Neuronal stem cell (in vitro differentiated cells): ENCODE results near the gene TMCC1.
"Not testable (repeated sequence)": the region's sequence is repeated elsewhere in the genome, so short reads cannot be mapped to it uniquely, and the experiment has no call there.

Experiments
- DNase-seq: peaks from one replicate; pipeline ENCODE4 v3.0.0-alpha.2; 2013; ENCODE audit warnings: low spot score
- H2AFZ ChIP-seq: one replicate; pipeline ENCODE4 v1.6.1; 2013; ENCODE audit warnings: mild to moderate bottlenecking, low read length, inconsistent platforms
- H2AK5ac ChIP-seq: 2 replicates; pipeline ENCODE4 v1.6.1; 2013; ENCODE audit warnings: low read depth, mild to moderate bottlenecking, inconsistent platforms, low read length, moderate library complexity, mixed read lengths
- H2BK120ac ChIP-seq: 2 replicates; pipeline ENCODE4 v1.6.1; 2013; ENCODE audit warnings: low read depth, mild to moderate bottlenecking, inconsistent platforms, low read length, moderate library complexity, mixed read lengths
- H2BK12ac ChIP-seq: one replicate; pipeline ENCODE4 v1.6.1; 2013; ENCODE audit warnings: low read length, inconsistent platforms
- H2BK15ac ChIP-seq: 2 replicates; pipeline ENCODE4 v1.6.1; 2013; ENCODE audit warnings: mild to moderate bottlenecking, low read length, inconsistent platforms, mixed read lengths
- H2BK5ac ChIP-seq: one replicate; pipeline ENCODE4 v1.6.1; 2013; ENCODE audit warnings: inconsistent platforms, mild to moderate bottlenecking, low read length, moderate library complexity
- H3K14ac ChIP-seq: one replicate; pipeline ENCODE4 v1.6.1; 2013; ENCODE audit warnings: low read length, inconsistent platforms
- H3K18ac ChIP-seq: 2 replicates; pipeline ENCODE4 v1.6.1; 2013; ENCODE audit warnings: low read length, inconsistent platforms
- H3K23ac ChIP-seq: 2 replicates; pipeline ENCODE4 v1.6.1; 2013; ENCODE audit warnings: low read depth, mild to moderate bottlenecking, mixed read lengths, low read length, inconsistent platforms; ENCODE audit not compliant: poor library complexity
- H3K27ac ChIP-seq: replicated peaks from 3 replicates; pipeline ENCODE4 v1.5.1; 2013; ENCODE audit warnings: low read length, inconsistent platforms
- H3K27me3 ChIP-seq, 3 experiments: 2 replicates each; pipeline ENCODE4 v1.6.1; 2013; ENCODE audit warnings: low read length in 3 of 3, mild to moderate bottlenecking in 2 of 3, inconsistent platforms in 1 of 3, low read depth in 1 of 3, mixed read lengths in 1 of 3, moderate library complexity in 1 of 3; ENCODE audit not compliant: control insufficient read depth in 3 of 3, insufficient read depth in 3 of 3
- H3K36me3 ChIP-seq, 2 donors: replicated peaks in 1 of 2; 2 replicates each; pipeline ENCODE4 v1.6.1; 2013; ENCODE audit warnings: low read length in 2 of 2; ENCODE audit not compliant: control insufficient read depth in 2 of 2, insufficient read depth in 2 of 2
- H3K4ac ChIP-seq: 2 replicates; pipeline ENCODE4 v1.6.1; 2013; ENCODE audit warnings: inconsistent platforms, mild to moderate bottlenecking, low read length, moderate library complexity
- H3K4me1 ChIP-seq, 2 donors: 1 replicate in 1 of 2; 2 replicates in 1 of 2; pipeline ENCODE4 v1.6.1; 2013; ENCODE audit warnings: low read length in 2 of 2, low read depth in 1 of 2; ENCODE audit not compliant: control insufficient read depth in 2 of 2, insufficient read depth in 1 of 2
- H3K4me2 ChIP-seq: one replicate; pipeline ENCODE4 v1.6.1; 2013; ENCODE audit warnings: mild to moderate bottlenecking, low read length, inconsistent platforms; ENCODE audit not compliant: insufficient read depth, poor library complexity, severe bottlenecking
- H3K4me3 ChIP-seq, 2 donors: 2 replicates each; pipeline ENCODE4 v1.5.1; 2013; ENCODE audit warnings: low read length in 2 of 2, mild to moderate bottlenecking in 2 of 2, inconsistent platforms in 1 of 2, moderate library complexity in 1 of 2
- H3K79me1 ChIP-seq: one replicate; pipeline ENCODE4 v1.6.1; 2013; ENCODE audit warnings: low read depth, mild to moderate bottlenecking, inconsistent platforms, low read length, moderate library complexity
- H3K9ac ChIP-seq: one replicate; pipeline ENCODE4 v1.6.1; 2013; ENCODE audit warnings: mild to moderate bottlenecking, low read depth, low read length, inconsistent platforms; ENCODE audit not compliant: poor library complexity
- H3K9me3 ChIP-seq, 2 donors: replicated peaks in 1 of 2; 2 replicates each; pipeline versions ENCODE3 to v1.6.1; 2013; ENCODE audit warnings: low read length in 2 of 2, mild to moderate bottlenecking in 2 of 2, inconsistent platforms in 1 of 2, low read depth in 1 of 2, mixed read lengths in 1 of 2, moderate library complexity in 1 of 2; ENCODE audit not compliant: control insufficient read depth in 2 of 2, insufficient read depth in 1 of 2
- H4K8ac ChIP-seq: one replicate; pipeline ENCODE4 v1.6.1; 2013; ENCODE audit warnings: low read depth, mild to moderate bottlenecking, inconsistent platforms, low read length, moderate library complexity
- H4K91ac ChIP-seq: one replicate; pipeline ENCODE4 v1.6.1; 2013; ENCODE audit warnings: low read length, low read depth, mild to moderate bottlenecking, inconsistent platforms; ENCODE audit not compliant: poor library complexity
- WGBS, 2 donors: extraction: QIAGEN DNeasy Blood & Tissue Kit; methylation state at CpG; one replicate each; pipeline ENCODE4 v1.1.7; 2013; ENCODE audit warnings: missing lambda C conversion rate in 2 of 2, mixed read lengths in 1 of 2; ENCODE audit not compliant: insufficient read length in 2 of 2, insufficient replicate concordance in 1 of 2; ENCODE audit errors: extremely low coverage in 2 of 2; 5-methylcytosine and 5-hydroxymethylcytosine counted together

Gene TMCC1

GRCh38 chr3:129683201-129683600 lies 210.3 kb downstream of the TMCC1 start:
- peaks cover 0 to 5% of the 10 kb centered on the region in 2 donors for H3K36me3 ChIP-seq
- H3K4me2 ChIP-seq = no peak overlapping the region
- peaks cover 2% of the 10 kb centered on the region for H3K79me1 ChIP-seq
- no peak overlapping the region for H4K8ac ChIP-seq
- no peak overlapping the region for H2BK15ac ChIP-seq
- H3K27me3 ChIP-seq = no peaks in the 10 kb centered on the region
- H2BK5ac ChIP-seq = no peak overlapping the region
- H3K4me1 ChIP-seq = peaks cover 8 to 11% of the 10 kb centered on the region in 2 donors
- H3K9ac ChIP-seq = no peak overlapping the region
- H2AK5ac ChIP-seq = no peak overlapping the region
- no peak overlapping the region for H2AFZ ChIP-seq
- no peak overlapping the region for H3K27ac ChIP-seq
- DNase-seq = no peak
- H3K14ac ChIP-seq = no peak overlapping the region
- H3K4ac ChIP-seq = no peak overlapping the region
- H4K91ac ChIP-seq = no peak overlapping the region
- H3K9me3 ChIP-seq = peaks cover 0 to 6% of the 10 kb centered on the region in 2 donors
- H3K18ac ChIP-seq = no peak overlapping the region
- no peak overlapping the region for H2BK12ac ChIP-seq
- no peak overlapping the region for H2BK120ac ChIP-seq
- H3K23ac ChIP-seq = no peak overlapping the region
- no CpG with 5 or more reads among the region's 2 CpGs for WGBS, 2 donors
- no peak overlapping the region for H3K4me3 ChIP-seq

DNA sequence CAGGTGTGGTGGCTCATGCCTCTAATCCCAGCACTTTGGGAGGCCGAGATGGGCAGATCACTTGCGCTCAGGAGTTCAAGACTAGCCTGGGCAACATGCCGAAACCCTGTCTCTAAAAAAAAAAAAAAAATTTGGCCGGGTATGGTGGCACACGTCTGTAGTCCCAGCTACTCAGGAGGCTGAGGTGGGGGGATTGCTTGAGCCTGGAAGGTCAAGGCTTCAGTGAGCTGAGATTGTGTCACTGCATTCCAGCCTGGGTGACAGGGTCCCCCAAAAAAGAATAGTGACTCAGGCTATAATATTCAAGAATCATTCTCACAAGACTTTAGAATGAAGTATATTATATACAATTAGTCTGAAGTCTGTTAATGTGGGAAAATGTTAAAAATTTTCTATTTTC lies 216.5 kb downstream of the TMCC1 start:
- H3K4me1 ChIP-seq = no peaks in the 10 kb centered on the region

DNA sequence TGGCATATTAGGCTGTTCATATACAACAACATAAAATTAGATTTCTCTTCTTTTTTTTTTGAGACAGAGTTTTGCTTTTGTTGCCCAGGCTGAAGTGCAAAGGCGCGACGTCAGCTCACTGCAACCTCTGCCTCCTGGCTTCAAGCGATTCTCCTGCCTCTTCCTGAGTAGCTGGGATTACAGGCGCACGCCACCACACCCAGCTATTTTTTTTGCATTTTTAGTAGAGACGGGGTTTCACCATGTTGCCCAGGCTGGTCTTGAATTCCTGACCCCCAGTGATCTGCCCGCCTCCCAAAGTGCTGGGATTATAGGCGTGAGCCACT lies 218.8 kb downstream of the TMCC1 start:
- not testable (repeated sequence) for H3K23ac ChIP-seq, H3K14ac ChIP-seq, H3K79me1 ChIP-seq, H2AK5ac ChIP-seq, H3K4me2 ChIP-seq, H3K9ac ChIP-seq, DNase-seq, H3K4me3 ChIP-seq, H3K4me1 ChIP-seq, H3K27ac ChIP-seq, H3K9me3 ChIP-seq, H2BK120ac ChIP-seq, H3K4ac ChIP-seq, H2BK12ac ChIP-seq, H4K8ac ChIP-seq, H2BK5ac ChIP-seq, H2AFZ ChIP-seq, H3K27me3 ChIP-seq, H2BK15ac ChIP-seq, H3K18ac ChIP-seq, H4K91ac ChIP-seq
- H3K36me3 ChIP-seq = peaks cover 10 to 29% of the 10 kb centered on the region in 2 donors
- WGBS, 2 donors = no CpG with 5 or more reads among the region's 9 CpGs

More for the DNA sequence above, 216.5 kb downstream of the TMCC1 start:
- Histone ChIP-seq H2BK120ac (no peak overlapping the region), H3K9me3 (no peaks in the 10 kb centered on the region), H3K4ac (no peak overlapping the region), H3K23ac (no peak overlapping the region), H3K18ac (no peak overlapping the region), H2BK12ac (no peak overlapping the region), H3K4me3 (no peak overlapping the region), H3K36me3 (peaks cover 0 to 15% of the 10 kb centered on the region in 2 donors), H3K79me1 (no peaks in the 10 kb centered on the region), H4K8ac (no peak overlapping the region), H2BK5ac (no peak overlapping the region), H2BK15ac (no peak overlapping the region), H3K27ac (no peak overlapping the region), H4K91ac (no peak overlapping the region), H3K14ac (no peak overlapping the region), H3K27me3 (no peaks in the 10 kb centered on the region), H3K9ac (no peak overlapping the region), H2AFZ (no peak overlapping the region), H3K4me2 (no peak overlapping the region), H2AK5ac (no peak overlapping the region)
- DNase-seq = no peak
- WGBS, 2 donors = no CpG with 5 or more reads among the region's 5 CpGs

DNA sequence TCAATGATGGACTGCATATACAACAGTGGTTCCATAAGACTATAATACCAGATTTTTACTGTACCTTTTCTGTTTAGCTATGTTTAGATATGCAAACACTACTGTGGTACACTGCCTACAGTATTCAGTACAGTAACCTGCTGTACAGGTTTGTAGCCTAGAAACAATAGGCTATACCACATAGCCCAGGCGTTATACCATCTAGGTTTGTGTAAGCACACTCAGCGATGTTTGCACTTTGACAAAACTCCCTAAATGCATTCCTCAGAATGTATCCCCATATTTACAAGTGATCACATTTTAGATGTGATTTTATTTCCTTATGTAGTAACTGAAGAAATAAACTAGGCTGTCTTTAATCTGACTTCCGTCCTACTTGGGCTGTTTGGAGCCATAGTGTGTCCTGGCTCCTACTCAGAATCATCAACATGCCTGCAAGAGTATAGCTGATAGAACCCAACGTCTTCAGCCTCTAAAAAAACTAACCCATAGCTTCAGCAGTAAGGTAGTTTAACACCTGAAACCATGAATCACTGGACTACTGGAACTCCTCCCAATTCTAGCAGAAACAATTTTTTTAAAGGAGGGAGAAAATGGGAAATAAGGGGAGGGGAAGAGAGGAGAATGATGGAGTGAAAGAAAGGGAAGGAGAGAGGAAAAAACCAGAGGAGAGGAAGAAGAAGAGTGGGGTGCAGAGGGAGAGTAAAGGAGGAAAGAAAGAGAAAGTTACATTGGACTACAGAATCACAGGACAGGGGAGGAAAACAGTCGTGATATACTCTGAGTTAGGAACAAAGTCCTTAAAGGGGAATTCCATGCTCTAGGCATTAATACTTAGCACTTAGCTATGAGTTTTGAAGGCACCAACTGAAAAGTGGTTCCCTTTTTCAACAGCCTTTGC lies 219.4 kb downstream of the TMCC1 start:
- no peak overlapping the region for H3K4me3 ChIP-seq
- no peak overlapping the region for H2AK5ac ChIP-seq
- no peak overlapping the region for H4K91ac ChIP-seq
- no peaks in the 10 kb centered on the region for H3K79me1 ChIP-seq
- no CpG with 5 or more reads among the region's 5 CpGs for WGBS, 2 donors
- H4K8ac ChIP-seq = no peak overlapping the region
- no peak overlapping the region for H3K14ac ChIP-seq
- H3K23ac ChIP-seq = no peak overlapping the region
- no peak overlapping the region for H2BK5ac ChIP-seq
- no peak overlapping the region for H2BK12ac ChIP-seq
- no peak overlapping the region for H3K18ac ChIP-seq
- H3K27me3 ChIP-seq = no peaks in the 10 kb centered on the region
- no peak overlapping the region for H3K27ac ChIP-seq
- H3K9me3 ChIP-seq = peaks cover 0 to 2% of the 10 kb centered on the region in 2 donors
- no peak overlapping the region for H3K4ac ChIP-seq
- no peak overlapping the region for H3K9ac ChIP-seq
- H2AFZ ChIP-seq = no peak overlapping the region
- no peak overlapping the region for H3K4me2 ChIP-seq
- peaks cover 10 to 35% of the 10 kb centered on the region in 2 donors for H3K36me3 ChIP-seq
- no peak overlapping the region for H2BK15ac ChIP-seq
- no peak for DNase-seq
- no peaks in the 10 kb centered on the region for H3K4me1 ChIP-seq
- no peak overlapping the region for H2BK120ac ChIP-seq
